SH-SY5Y (cell line): Measurements from ENCODE around the gene ESR1.

Source experiments
- GATA2 ChIP-seq: IDR thresholded peaks from 2 replicates; pipeline ENCODE4 v1.6.1; 2011; ENCODE audit warnings: mild to moderate bottlenecking, low read depth, low read length
- GATA3 ChIP-seq: IDR thresholded peaks from 2 replicates; pipeline ENCODE4 v1.6.1; 2011; ENCODE audit warnings: low read depth, mild to moderate bottlenecking, low read length, moderate library complexity

DNA sequence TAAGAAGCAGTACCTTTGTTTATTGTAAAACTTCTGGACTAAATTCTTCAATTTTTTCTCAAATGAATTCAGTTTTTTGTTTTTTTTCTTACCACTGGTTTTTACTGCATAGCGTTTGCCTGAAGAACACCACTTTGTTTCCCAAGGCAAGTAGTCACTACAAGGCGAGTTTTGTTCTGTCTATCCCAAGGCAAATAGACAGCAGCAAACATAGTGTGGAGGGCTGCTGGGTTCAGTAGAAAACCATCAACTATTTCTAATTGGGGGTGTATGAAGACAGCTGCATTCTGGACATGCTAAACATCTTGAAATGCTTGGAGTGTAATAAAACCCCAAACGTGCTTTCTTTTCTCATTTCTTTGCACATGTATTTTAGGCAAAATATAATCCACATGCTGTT, 197.4 kb downstream of the ESR1 start:
- TF ChIP-seq GATA3 (no peak), GATA2 (no peak)
